Fibroblast of lung (primary cell): Measurements from ENCODE around the gene XRCC3. TPM values are rescaled to one million over a fixed set of nuclear protein-coding genes. Genes with fewer than 3 reads are reported as not detected.

Experiments used
- DNase-seq, 2 donors: peaks; one replicate each; pipeline versions ENCODE4 v3.0.0 to v3.0.0-alpha.2; 2010; ENCODE audit warnings: low read depth in 2 of 2
- H2AFZ ChIP-seq: 2 replicates; pipeline ENCODE4 v1.5.1; 2012; ENCODE audit warnings: low read length, control low read depth, inconsistent platforms
- H3K27ac ChIP-seq: 2 replicates; pipeline ENCODE4 v1.5.1; 2011; ENCODE audit warnings: low read length, control low read depth; ENCODE audit not compliant: insufficient read depth
- H3K27me3 ChIP-seq: 2 replicates; pipeline ENCODE4 v1.5.1; 2011; ENCODE audit warnings: mild to moderate bottlenecking, low read length; ENCODE audit not compliant: control insufficient read depth, insufficient read depth
- H3K36me3 ChIP-seq: 2 replicates; pipeline ENCODE4 v1.5.1; 2011; ENCODE audit warnings: low read length; ENCODE audit not compliant: control insufficient read depth, insufficient read depth
- H3K4me1 ChIP-seq: 2 replicates; pipeline ENCODE4 v1.5.1; 2011; ENCODE audit warnings: low read length; ENCODE audit not compliant: control insufficient read depth, insufficient read depth; ENCODE audit errors: extremely low read depth
- H3K4me2 ChIP-seq: 2 replicates; pipeline ENCODE4 v1.5.1; 2011; ENCODE audit warnings: low read length, control low read depth; ENCODE audit not compliant: insufficient read depth; ENCODE audit errors: extremely low read depth
- H3K4me3 ChIP-seq, 4 experiments: fragments of 200-600 bp in 1 of 4; sonication (generic) in 1 of 4; replicated peaks in 1 of 4; 2 replicates each; pipeline ENCODE4 v1.5.1; 2011 to 2016; ENCODE audit warnings: low read length in 4 of 4, low read depth in 3 of 4, mild to moderate bottlenecking in 3 of 4, control low read depth in 2 of 4, inconsistent platforms in 1 of 4, mixed read lengths in 1 of 4; ENCODE audit not compliant: insufficient read depth in 1 of 4; ENCODE audit errors: control extremely low read depth in 1 of 4
- H3K79me2 ChIP-seq: 2 replicates; pipeline ENCODE4 v1.5.1; 2012; ENCODE audit warnings: mild to moderate bottlenecking, low read length, inconsistent platforms; ENCODE audit not compliant: control insufficient read depth, insufficient read depth
- H3K9ac ChIP-seq: 2 replicates; pipeline ENCODE4 v1.5.1; 2011; ENCODE audit warnings: mild to moderate bottlenecking, low read length, control low read depth; ENCODE audit not compliant: insufficient read depth
- H3K9me3 ChIP-seq: 2 replicates; pipeline ENCODE4 v1.5.1; 2012; ENCODE audit warnings: low read depth, low read length; ENCODE audit not compliant: control insufficient read depth, insufficient read depth
- H4K20me1 ChIP-seq: 2 replicates; pipeline ENCODE4 v1.5.1; 2011; ENCODE audit warnings: low read length; ENCODE audit not compliant: control insufficient read depth, insufficient read depth; ENCODE audit errors: extremely low read depth
- EZH2 ChIP-seq: IDR thresholded peaks from 2 replicates; pipeline ENCODE4 v1.5.1; 2012; ENCODE audit warnings: low read length, control low read depth, mild to moderate bottlenecking; ENCODE audit errors: missing control alignments
- polyA plus RNA-seq, 2 donors: library from polyadenylated mRNA; depleted of rRNA in 1 of 2; stranded (reverse) in 1 of 2; unstranded in 1 of 2; fragments of >200 nt; gene quantifications; 2 replicates each; pipeline ENCODE4 v1.2.1, GENCODE V29; 2011 to 2012; ENCODE audit warnings: missing spikeins in 1 of 2
- total RNA-seq: library from RNA; depleted of rRNA; stranded (reverse); fragments of >200 nt; gene quantifications from 2 replicates; pipeline ENCODE4 v1.2.1, GENCODE V29; 2014
- TF ChIP-seq, protein P1 (sequence below), 2 donors: IDR thresholded peaks in 1 of 2; conservative IDR thresholded peaks in 1 of 2; 1 replicate in 1 of 2; 2 replicates in 1 of 2; pipeline ENCODE4 v1.5.1; 2011 to 2012; ENCODE audit warnings: low read length in 2 of 2, control low read depth in 1 of 2, inconsistent platforms in 1 of 2, low read depth in 1 of 2, mild to moderate bottlenecking in 1 of 2

The XRCC3 gene
- total and polyA plus RNA-seq, 2 donors (not counting 1 experiment from before 2014, with no cell fraction given): 4.9 to 9.2 TPM

DNA sequence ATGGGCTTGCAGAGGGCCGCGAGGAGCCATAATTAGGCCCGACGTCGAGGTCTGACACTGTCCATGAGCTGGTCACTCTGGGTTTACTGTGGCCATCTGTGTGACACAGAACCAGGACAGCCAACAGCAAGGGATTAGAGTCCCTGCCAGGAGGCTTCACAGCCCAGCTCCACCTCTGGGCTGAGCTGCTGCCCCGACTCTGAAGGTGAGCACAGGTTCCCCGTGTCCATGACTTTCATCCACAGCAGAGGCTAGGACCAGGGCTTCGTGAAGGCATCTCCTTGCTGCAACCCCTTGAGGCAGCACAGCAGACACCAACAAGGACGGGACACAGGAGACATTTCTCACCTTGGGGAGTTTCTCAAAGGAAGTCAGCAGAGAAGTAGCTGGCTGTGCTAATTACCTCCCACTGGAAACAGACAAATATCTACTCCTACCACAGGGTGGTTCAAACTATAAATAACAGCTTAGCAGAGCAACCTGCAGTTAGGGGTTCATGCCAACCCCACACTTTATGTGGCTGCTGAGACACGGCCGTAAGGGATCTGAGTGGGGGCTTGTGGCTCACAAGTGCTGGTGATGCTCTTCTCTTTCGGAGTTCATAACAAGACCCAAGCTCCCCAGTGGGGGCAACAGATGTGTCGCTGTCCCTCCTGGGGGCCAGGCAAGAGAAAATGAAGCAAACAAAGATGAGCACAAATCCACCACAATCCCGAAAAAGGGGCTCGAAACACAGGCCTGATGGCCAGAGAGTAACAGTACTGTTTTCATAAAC, 29.6 kb upstream of the XRCC3 start:
- DNase-seq: no peak
- Histone ChIP-seq H3K9ac (no peak overlapping the region), H3K9me3 (no peaks in the 10 kb centered on the region), H3K79me2 (no peaks in the 10 kb centered on the region), H3K4me1 (peaks cover 2% of the 10 kb centered on the region), H3K36me3 (no peaks in the 10 kb centered on the region), H2AFZ (no peak overlapping the region), H3K27me3 (no peaks in the 10 kb centered on the region), H3K4me3 (no peak overlapping the region), H3K27ac (no peak overlapping the region), H3K4me2 (no peak overlapping the region), H4K20me1 (no peaks in the 10 kb centered on the region)
- TF ChIP-seq EZH2: no peak
- TF ChIP-seq, protein P1, sequence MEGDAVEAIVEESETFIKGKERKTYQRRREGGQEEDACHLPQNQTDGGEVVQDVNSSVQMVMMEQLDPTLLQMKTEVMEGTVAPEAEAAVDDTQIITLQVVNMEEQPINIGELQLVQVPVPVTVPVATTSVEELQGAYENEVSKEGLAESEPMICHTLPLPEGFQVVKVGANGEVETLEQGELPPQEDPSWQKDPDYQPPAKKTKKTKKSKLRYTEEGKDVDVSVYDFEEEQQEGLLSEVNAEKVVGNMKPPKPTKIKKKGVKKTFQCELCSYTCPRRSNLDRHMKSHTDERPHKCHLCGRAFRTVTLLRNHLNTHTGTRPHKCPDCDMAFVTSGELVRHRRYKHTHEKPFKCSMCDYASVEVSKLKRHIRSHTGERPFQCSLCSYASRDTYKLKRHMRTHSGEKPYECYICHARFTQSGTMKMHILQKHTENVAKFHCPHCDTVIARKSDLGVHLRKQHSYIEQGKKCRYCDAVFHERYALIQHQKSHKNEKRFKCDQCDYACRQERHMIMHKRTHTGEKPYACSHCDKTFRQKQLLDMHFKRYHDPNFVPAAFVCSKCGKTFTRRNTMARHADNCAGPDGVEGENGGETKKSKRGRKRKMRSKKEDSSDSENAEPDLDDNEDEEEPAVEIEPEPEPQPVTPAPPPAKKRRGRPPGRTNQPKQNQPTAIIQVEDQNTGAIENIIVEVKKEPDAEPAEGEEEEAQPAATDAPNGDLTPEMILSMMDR (conservative IDR thresholded peaks at IDR 0.05 in 1 of 2, IDR thresholded peaks at IDR 0.05 in 1 of 2; ENCODE audit: low read depth in 1 of 2, low read length in 2 of 2): no peak

DNA sequence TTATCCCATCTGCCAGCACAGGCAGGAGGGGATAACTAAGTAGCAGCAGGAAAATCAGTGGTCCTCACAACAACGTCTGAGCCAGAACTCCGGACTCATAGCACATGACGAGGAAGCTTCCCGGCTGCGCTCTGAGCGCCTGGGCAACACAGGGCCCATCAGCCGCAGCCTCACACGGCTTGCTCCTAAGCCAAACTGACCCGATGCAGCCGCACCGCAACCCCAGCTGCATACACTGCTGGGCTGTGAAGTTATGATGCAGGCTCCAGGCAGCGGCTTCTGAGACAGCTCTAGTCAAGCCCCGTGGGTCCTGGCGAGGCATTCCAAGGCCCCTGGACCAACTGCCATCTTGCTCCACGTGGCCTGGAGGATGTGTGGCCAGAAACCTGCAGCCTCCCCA, 28.4 kb upstream of the XRCC3 start:
- Histone ChIP-seq H3K27ac (no peak overlapping the region), H3K9me3 (no peaks in the 10 kb centered on the region), H3K27me3 (no peaks in the 10 kb centered on the region), H3K36me3 (no peaks in the 10 kb centered on the region), H3K4me1 (peaks cover 2% of the 10 kb centered on the region), H4K20me1 (no peaks in the 10 kb centered on the region), H3K4me3 (no peak overlapping the region), H3K9ac (no peak overlapping the region), H3K4me2 (no peak overlapping the region), H3K79me2 (no peaks in the 10 kb centered on the region), H2AFZ (no peak overlapping the region)
- TF ChIP-seq, protein P1 (conservative IDR thresholded peaks at IDR 0.05 in 1 of 2, IDR thresholded peaks at IDR 0.05 in 1 of 2; ENCODE audit: low read depth in 1 of 2, low read length in 2 of 2): no peak
- no peak for TF ChIP-seq EZH2
- no peak for DNase-seq

DNA sequence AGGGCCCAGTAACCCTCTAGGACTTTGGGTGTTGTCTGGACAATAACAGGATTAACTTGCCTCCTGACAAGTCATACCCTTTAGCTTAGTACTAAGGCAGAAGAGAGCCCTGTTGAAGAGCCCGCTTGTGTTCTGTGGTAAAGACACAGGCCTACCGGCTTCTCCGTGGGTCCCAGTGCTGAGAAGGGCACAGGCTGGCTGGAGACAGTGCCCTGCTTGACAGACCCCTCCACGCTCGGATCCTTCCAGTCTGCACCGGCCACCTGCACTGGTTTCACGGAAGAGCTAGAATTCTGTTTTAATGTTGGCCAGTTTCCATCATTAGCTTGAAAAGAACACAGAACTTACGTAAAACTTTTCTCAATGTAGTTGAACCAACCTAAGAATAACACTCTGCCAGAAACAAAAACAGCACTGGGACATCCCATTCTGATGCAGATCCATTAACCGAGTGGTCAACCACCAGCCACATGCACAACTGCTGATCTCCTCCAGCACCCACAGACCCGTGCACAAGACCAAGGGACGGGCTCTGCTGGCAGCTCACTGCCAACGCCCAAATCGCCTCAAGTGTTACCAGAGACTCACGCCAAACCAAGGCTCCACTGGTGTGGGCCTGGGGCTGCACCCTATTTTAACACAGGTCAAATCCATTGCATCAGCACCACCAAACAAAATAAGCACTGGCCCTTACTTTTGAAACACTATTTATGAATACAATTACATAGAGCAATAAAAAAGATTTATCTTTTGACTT, 27.4 kb upstream of the XRCC3 start:
- Histone ChIP-seq H3K27me3 (no peaks in the 10 kb centered on the region), H3K4me1 (peaks cover 2% of the 10 kb centered on the region), H3K9me3 (no peaks in the 10 kb centered on the region), H3K9ac (no peak overlapping the region), H3K4me2 (no peak overlapping the region), H3K36me3 (no peaks in the 10 kb centered on the region), H3K4me3 (no peak overlapping the region), H3K79me2 (no peaks in the 10 kb centered on the region), H2AFZ (no peak overlapping the region), H4K20me1 (no peaks in the 10 kb centered on the region), H3K27ac (no peak overlapping the region)
- no peak for DNase-seq
- no peak for TF ChIP-seq EZH2
- TF ChIP-seq, protein P1 (conservative IDR thresholded peaks at IDR 0.05 in 1 of 2, IDR thresholded peaks at IDR 0.05 in 1 of 2; ENCODE audit: low read depth in 1 of 2, low read length in 2 of 2): no peak
